Lower leg skin (tissue), 3 donors: ENCODE results near the gene OMG.

Experiments
- CTCF ChIP-seq, 3 donors: fragments of 450-650 bp; IDR thresholded peaks; one replicate each; pipeline ENCODE4 v1.5.1; 2016; ENCODE audit warnings: antibody characterized with exemption in 3 of 3, mild to moderate bottlenecking in 3 of 3, moderate library complexity in 2 of 3
- POLR2A ChIP-seq, 2 donors: fragments of 450-650 bp; IDR thresholded peaks; one replicate each; pipeline ENCODE4 v1.6.1; 2016 to 2017; ENCODE audit warnings: antibody characterized with exemption in 2 of 2, mild to moderate bottlenecking in 1 of 2, moderate library complexity in 1 of 2

GRCh38 chr17:31313982-31314781 is 17.1 kb upstream of the OMG start, which contains the start of gene EVI2B:
- TF ChIP-seq CTCF (IDR thresholded peaks at IDR 0.05) (no peak), POLR2A (IDR thresholded peaks at IDR 0.05) (no peak)
